Left lung (tissue), 10 donors: Measurements from ENCODE around the gene PLA2G4D. TPM values are rescaled to one million over a fixed set of nuclear protein-coding genes. Genes with fewer than 3 reads are reported as not detected.

Experiments used
- ATAC-seq: fragments of 200-7000 bp; cut with Tn5 transposase; one replicate; pipeline ENCODE4 v1.9.1; 2020; ENCODE audit warnings: moderate library complexity
- DNase-seq, 4 donors: peaks; one replicate each; pipeline ENCODE4 v3.0.0-alpha.2; 2013 to 2020
- H3K27ac ChIP-seq, 2 donors: fragments of 200-600 bp; sonication (generic) in 1 of 2; one replicate each; pipeline versions ENCODE4 v1.5.0 to v1.8.0; 2020 to 2021
- H3K27me3 ChIP-seq, 2 donors: fragments of 200-600 bp; sonication (generic) in 1 of 2; one replicate each; pipeline versions ENCODE4 v1.5.0 to v1.8.0; 2020 to 2021
- H3K36me3 ChIP-seq, 2 donors: fragments of 200-600 bp; sonication (generic) in 1 of 2; one replicate each; pipeline versions ENCODE4 v1.5.0 to v1.8.0; 2020 to 2021
- H3K4me1 ChIP-seq, 2 donors: fragments of 200-600 bp; one replicate each; pipeline ENCODE4 v1.8.0; 2021
- H3K4me3 ChIP-seq, 2 donors: fragments of 200-600 bp; sonication (generic) in 1 of 2; one replicate each; pipeline versions ENCODE4 v1.5.0 to v1.8.0; 2020 to 2021; ENCODE audit warnings: mild to moderate bottlenecking in 1 of 2
- H3K9me3 ChIP-seq, 2 donors: fragments of 200-600 bp; sonication (generic) in 1 of 2; one replicate each; pipeline versions ENCODE4 v1.5.0 to v1.8.0; 2020 to 2021
- intact Hi-C, 2 donors: fragments of 100-400 bp; cut with DNase I; formaldehyde crosslinking; loops; one replicate each; pipeline versions ENCODE4 v1.11.2 to v1.14.2; 2022
- polyA plus RNA-seq, 6 donors: library from polyadenylated mRNA; unstranded; fragments of 120-200 nt; gene quantifications; one replicate each; pipeline ENCODE4 v1.2.1, GENCODE V29; 2013; ENCODE audit not compliant: insufficient read length in 6 of 6
- total RNA-seq, 2 donors: library from RNA; stranded (reverse); fragmentation: NEBNext Ultra II Directional; extraction: Animal tissue kit (Norgen Biotek cat#: 25700); gene quantifications; one replicate each; pipeline ENCODE4 v1.2.1, GENCODE V29; 2021
- TF ChIP-seq, protein P1 (sequence below), 2 donors: fragments of 200-600 bp; sonication (generic) in 1 of 2; IDR thresholded peaks; one replicate each; pipeline versions ENCODE4 v1.5.0 to v1.8.0; 2021; ENCODE audit warnings: antibody characterized with exemption in 2 of 2
- donor health status: DM: no; HTN: yes; CAD: no.
- donor health status: DM: no; HTN: no; CAD: no.

PLA2G4D gene
- total and polyA plus RNA-seq, 8 donors = 0.06 to 0.17 (median 0.13) TPM

DNA sequence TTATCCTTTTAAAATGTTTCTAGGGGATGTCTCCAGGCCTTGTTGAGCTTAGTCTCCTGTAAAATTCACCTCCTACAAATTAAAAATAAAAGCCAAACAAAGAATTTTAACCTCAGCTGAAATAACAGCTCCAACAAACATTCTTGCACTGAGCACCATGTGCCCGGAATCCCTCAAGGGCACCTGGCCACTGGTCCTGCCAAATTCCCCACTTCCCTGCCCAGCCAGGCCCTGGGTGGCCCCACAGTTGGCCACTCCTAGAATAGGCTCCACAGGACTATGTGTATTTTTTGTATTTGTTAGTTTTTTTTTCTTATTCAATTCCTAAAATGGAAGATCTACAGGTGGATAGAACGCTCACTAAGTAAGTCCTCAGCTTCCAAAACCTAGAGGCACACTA is 40.4 kb downstream of the PLA2G4D start:
- H3K4me1 ChIP-seq = peaks cover 5 to 19% of the 10 kb centered on the region in 2 donors
- peak in 1 of 4 donors; percentile 38 for DNase-seq
- H3K36me3 ChIP-seq = no peaks in the 10 kb centered on the region
- peaks cover 0 to 7% of the 10 kb centered on the region in 2 donors for H3K27me3 ChIP-seq
- TF ChIP-seq, protein P1, sequence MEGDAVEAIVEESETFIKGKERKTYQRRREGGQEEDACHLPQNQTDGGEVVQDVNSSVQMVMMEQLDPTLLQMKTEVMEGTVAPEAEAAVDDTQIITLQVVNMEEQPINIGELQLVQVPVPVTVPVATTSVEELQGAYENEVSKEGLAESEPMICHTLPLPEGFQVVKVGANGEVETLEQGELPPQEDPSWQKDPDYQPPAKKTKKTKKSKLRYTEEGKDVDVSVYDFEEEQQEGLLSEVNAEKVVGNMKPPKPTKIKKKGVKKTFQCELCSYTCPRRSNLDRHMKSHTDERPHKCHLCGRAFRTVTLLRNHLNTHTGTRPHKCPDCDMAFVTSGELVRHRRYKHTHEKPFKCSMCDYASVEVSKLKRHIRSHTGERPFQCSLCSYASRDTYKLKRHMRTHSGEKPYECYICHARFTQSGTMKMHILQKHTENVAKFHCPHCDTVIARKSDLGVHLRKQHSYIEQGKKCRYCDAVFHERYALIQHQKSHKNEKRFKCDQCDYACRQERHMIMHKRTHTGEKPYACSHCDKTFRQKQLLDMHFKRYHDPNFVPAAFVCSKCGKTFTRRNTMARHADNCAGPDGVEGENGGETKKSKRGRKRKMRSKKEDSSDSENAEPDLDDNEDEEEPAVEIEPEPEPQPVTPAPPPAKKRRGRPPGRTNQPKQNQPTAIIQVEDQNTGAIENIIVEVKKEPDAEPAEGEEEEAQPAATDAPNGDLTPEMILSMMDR (IDR thresholded peaks at IDR 0.05) = no peak
- H3K27ac ChIP-seq = peak overlapping the region in 1 of 2 donors; percentile 14
- H3K4me3 ChIP-seq = no peak overlapping the region
- ATAC-seq = peak; percentile 51
- intact Hi-C loops = no loop called here
- no peaks in the 10 kb centered on the region for H3K9me3 ChIP-seq

DNA sequence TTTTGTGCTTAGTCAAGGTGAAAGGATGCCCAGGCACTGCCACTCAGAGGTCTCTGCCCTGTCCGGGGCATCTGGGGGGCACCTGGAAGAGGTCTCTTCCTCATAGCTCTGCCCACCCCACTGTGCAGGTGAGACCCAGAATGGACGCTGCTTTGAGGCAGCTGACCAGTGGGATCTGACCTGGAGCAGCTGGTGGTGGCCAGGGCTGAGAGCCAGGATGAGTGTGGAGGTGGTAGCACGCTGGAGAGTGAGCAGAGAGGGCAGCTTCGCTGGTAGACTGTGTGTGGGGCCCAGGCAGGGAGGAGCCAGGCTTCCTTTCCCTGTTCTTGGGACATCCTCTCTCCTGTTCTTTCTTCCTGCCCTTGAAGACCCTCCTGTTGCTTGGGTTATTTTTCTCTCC is 41.4 kb downstream of the PLA2G4D start:
- intact Hi-C loops = no loop called here
- DNase-seq (no peak), ATAC-seq (no peak)
- Histone ChIP-seq H3K36me3 (no peaks in the 10 kb centered on the region), H3K27me3 (peaks cover 0 to 7% of the 10 kb centered on the region in 2 donors), H3K4me3 (no peak overlapping the region), H3K4me1 (peaks cover 5 to 16% of the 10 kb centered on the region in 2 donors), H3K27ac (no peak overlapping the region), H3K9me3 (no peaks in the 10 kb centered on the region)
- TF ChIP-seq, protein P1 (IDR thresholded peaks at IDR 0.05) = no peak

GRCh38 chr15:42050484-42051255 is 43.7 kb downstream of the PLA2G4D start:
- TF ChIP-seq, protein P1 (IDR thresholded peaks at IDR 0.05) = no peak
- intact Hi-C loops = no loop called here
- DNase-seq = no peak
- no peak for ATAC-seq
- H3K4me3 ChIP-seq = no peak overlapping the region
- H3K36me3 ChIP-seq = no peaks in the 10 kb centered on the region
- H3K27me3 ChIP-seq = no peaks in the 10 kb centered on the region
- H3K27ac ChIP-seq = no peak overlapping the region
- H3K9me3 ChIP-seq = no peaks in the 10 kb centered on the region
- H3K4me1 ChIP-seq = peaks cover 0 to 3% of the 10 kb centered on the region in 2 donors

DNA sequence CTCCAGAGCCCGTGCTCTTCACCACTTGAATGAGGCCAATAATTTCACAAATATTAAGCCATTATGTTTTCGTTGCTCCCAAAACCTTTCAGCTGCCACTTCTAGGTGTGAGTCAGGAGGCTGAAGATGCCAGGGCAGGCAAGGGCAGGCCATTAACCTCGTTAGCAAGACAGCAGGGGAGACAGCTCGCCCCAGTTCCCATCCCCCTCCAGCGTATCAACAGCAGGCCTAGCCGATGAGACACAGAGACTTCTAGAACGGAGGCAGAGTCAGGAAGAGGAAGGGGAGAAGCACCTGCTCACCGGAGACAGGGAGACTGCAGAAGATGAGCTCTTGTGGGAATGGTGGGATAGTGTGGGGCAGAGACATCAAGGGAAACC is 45.6 kb downstream of the PLA2G4D start:
- ATAC-seq = no peak
- no peak for DNase-seq
- Histone ChIP-seq H3K4me1 (peaks cover 0 to 3% of the 10 kb centered on the region in 2 donors), H3K4me3 (no peak overlapping the region), H3K36me3 (no peaks in the 10 kb centered on the region), H3K9me3 (no peaks in the 10 kb centered on the region), H3K27me3 (no peaks in the 10 kb centered on the region), H3K27ac (no peak overlapping the region)
- intact Hi-C loops = no loop called here
- TF ChIP-seq, protein P1 (IDR thresholded peaks at IDR 0.05) = no peak

DNA sequence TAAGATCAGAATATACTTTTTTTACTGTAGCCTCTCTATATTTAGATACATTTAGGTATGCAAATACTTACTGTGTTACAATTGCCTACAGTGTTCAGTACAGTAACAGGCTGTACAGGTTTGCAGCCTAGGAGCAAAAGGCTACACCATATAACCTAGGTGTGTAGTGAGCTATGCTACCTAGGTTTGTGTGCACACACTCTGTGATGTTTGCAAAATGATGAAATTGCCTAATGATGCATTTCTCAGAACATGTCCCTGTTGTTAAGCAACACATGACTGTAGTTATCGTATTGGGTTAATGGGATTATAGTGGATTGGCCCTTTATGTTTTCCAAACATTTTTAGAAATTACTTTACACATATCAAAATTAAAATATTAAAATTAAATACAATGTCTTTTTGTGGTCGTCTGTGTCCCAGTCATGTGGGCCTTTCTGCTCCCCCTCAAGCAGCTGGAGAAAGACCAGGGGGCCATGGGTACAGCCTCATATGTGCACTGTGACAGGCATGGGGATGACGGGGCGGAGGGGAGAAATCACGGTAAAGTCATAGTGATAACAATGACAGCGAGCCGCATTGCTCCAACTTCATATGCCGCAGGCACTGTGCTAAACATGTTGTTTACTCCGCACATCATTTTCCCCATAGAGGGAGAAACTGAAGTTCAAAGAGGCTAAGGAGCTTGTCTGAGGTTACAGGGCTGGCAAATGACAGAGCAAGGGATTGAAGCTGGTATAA is 46.1 kb downstream of the PLA2G4D start:
- Histone ChIP-seq H3K4me1 (peaks cover 0 to 3% of the 10 kb centered on the region in 2 donors), H3K4me3 (no peak overlapping the region), H3K27ac (no peak overlapping the region), H3K27me3 (no peaks in the 10 kb centered on the region), H3K36me3 (no peaks in the 10 kb centered on the region), H3K9me3 (no peaks in the 10 kb centered on the region)
- intact Hi-C loops = no loop called here
- no peak for DNase-seq
- no peak for ATAC-seq
- TF ChIP-seq, protein P1 (IDR thresholded peaks at IDR 0.05) = no peak
